ENCODE data around the gene TBC1D12. TPM values are rescaled to one million over a fixed set of nuclear protein-coding genes. Genes with fewer than 3 reads are reported as not detected.

TBC1D12 gene
- total RNA-seq, 1 donor from 2014 or later: 14.7 TPM

DNA sequence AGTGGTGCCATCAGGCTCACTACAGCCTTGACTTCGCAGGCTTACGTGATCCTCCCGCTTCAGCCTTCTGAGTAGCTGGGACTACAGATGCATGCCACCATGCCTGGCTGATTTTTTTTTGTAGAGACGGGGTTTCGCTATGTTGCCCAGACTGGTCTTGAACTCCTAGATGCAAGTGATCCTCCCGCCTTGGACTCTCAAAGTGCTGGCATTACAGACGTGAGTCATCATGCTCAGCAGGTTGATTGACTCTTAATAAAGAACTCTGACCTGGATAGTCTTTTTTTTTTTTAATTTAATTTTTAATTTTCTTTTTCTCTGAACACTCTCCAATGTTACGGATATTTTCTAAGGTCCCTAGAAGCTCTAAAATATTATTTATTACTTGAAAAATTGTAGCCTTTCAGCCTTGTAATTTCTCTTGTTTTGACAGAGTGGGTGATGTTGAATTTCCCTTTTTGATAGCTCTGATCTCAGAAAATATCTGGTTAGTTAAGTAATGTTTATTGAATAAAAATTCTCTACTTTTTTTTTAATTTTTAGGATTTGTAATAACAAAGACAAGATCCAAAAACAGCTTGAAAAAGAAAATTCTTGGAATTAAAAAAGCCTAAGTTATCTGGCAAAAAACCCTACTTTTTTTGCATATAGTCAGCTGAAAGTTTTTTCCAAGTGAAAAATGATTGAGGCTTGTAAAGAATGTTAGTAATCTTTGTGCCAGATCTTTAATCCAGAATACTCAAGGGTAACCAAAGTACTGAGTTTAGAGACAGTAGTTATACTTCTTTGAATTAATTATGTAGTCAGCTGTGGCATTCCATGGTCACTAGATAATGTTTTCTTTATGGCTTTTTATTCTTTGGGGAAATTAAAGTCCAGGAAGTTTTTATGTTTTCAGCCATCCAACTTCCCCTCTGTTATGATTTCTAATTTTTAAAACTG is 26.7 kb downstream of the TBC1D12 start:
- Histone ChIP-seq H3K27me3 (no peaks in the 10 kb centered on the region), H3K36me3 (no peaks in the 10 kb centered on the region), H3K9me3 (no peaks in the 10 kb centered on the region), H3K4me3 (no peak overlapping the region), H3K4me1 (peaks cover 16% of the 10 kb centered on the region), H3K27ac (no peak overlapping the region)
- DNase-seq (ENCODE audit: extremely low spot score in 2 of 2): no peak
- intact Hi-C loops (cut with DNase I): no loop called here
- no peak for TF ChIP-seq POLR2A (IDR thresholded peaks at IDR 0.05)
- no peak for TF ChIP-seq POLR2AphosphoS5 (IDR thresholded peaks at IDR 0.05; ENCODE audit: insufficient read depth in 1 of 2, low read depth in 1 of 2)
- TF ChIP-seq, protein P1, sequence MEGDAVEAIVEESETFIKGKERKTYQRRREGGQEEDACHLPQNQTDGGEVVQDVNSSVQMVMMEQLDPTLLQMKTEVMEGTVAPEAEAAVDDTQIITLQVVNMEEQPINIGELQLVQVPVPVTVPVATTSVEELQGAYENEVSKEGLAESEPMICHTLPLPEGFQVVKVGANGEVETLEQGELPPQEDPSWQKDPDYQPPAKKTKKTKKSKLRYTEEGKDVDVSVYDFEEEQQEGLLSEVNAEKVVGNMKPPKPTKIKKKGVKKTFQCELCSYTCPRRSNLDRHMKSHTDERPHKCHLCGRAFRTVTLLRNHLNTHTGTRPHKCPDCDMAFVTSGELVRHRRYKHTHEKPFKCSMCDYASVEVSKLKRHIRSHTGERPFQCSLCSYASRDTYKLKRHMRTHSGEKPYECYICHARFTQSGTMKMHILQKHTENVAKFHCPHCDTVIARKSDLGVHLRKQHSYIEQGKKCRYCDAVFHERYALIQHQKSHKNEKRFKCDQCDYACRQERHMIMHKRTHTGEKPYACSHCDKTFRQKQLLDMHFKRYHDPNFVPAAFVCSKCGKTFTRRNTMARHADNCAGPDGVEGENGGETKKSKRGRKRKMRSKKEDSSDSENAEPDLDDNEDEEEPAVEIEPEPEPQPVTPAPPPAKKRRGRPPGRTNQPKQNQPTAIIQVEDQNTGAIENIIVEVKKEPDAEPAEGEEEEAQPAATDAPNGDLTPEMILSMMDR (IDR thresholded peaks at IDR 0.05): no peak

DNA sequence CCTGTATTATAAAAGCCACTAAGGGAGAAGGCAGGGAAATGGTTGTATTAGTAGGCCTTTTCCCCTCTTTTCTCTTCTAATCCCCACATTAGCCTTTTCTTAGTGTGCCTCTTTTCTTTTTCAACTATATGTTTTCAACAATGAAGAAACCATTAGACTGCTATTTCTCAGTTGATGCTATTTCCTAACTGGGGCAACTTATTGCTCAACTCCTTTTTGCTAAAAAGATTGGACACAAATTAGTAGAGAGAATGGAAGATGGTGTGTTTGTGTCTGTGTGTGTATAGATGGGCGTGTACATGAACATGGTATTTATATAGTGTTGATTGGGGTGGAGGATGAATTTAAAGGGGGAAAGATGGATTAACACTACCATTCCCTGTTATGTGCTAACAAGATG is 28.4 kb downstream of the TBC1D12 start:
- Histone ChIP-seq H3K27ac (no peak overlapping the region), H3K9me3 (no peaks in the 10 kb centered on the region), H3K4me1 (peaks cover 16% of the 10 kb centered on the region), H3K27me3 (no peaks in the 10 kb centered on the region), H3K4me3 (no peak overlapping the region), H3K36me3 (no peaks in the 10 kb centered on the region)
- intact Hi-C loops (cut with DNase I): no loop called here
- TF ChIP-seq POLR2A (IDR thresholded peaks at IDR 0.05) (no peak), POLR2AphosphoS5 (IDR thresholded peaks at IDR 0.05; ENCODE audit: insufficient read depth in 1 of 2, low read depth in 1 of 2) (no peak)
- TF ChIP-seq, protein P1 (IDR thresholded peaks at IDR 0.05): no peak
- no peak for DNase-seq (ENCODE audit: extremely low spot score in 2 of 2)

DNA sequence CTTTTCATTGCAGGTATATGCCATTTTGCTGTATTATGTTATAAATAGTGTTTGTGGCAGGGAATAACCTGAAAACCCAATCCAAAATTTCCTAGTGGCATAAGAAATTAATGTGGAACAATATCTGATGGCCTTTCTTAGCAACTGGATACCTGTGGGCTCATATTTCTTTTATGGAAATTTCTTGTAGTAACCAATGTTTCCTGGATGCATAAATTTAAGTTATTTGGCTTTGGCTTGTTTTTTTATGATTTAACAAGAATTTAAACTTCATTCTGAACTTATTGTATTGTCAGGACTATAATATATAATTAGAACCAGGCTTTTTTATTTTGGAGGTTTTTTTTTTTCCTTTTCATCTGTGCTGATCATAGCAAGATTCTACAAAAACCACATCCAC is 30.1 kb downstream of the TBC1D12 start:
- no peaks in the 10 kb centered on the region for H3K27me3 ChIP-seq
- H3K27ac ChIP-seq: no peak overlapping the region
- no peak for TF ChIP-seq POLR2A (IDR thresholded peaks at IDR 0.05)
- TF ChIP-seq POLR2AphosphoS5 (IDR thresholded peaks at IDR 0.05; ENCODE audit: insufficient read depth in 1 of 2, low read depth in 1 of 2): no peak
- TF ChIP-seq, protein P1 (IDR thresholded peaks at IDR 0.05): no peak
- no peaks in the 10 kb centered on the region for H3K9me3 ChIP-seq
- H3K4me3 ChIP-seq: no peak overlapping the region
- intact Hi-C loops (cut with DNase I): no loop called here
- DNase-seq (ENCODE audit: extremely low spot score in 2 of 2): no peak
- H3K4me1 ChIP-seq: peaks cover 16% of the 10 kb centered on the region
- peaks cover 0 to 3% of the 10 kb centered on the region in 2 donors for H3K36me3 ChIP-seq

DNA sequence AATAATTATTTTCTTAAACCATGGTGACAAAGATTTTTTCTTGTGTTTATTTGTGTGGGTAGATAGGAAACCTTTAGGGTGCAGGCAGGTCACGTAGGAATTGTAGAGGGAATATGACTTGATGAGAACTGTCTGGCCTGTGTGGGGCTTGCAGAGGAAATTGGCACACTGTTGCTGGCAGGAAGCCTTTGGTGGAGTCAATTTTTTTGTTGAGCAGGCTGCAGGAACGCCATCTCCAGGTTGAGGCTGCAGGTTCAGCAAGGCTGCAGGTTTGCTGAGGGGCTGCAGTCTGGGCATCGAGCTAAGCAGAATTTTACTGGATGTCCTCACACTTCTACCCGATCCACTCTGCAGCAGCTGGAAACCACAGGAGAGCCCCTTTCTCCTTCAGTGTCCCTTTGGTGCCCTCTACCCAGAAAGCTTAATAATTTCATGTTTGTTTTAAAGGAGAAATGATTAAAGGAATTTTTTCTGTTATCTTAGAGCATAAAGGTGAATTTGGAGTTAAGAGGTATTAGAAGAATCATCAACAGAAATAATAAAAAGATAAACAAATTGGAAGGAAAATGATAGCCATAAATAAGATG is 37.0 kb downstream of the TBC1D12 start:
- Histone ChIP-seq H3K27ac (no peak overlapping the region), H3K9me3 (no peaks in the 10 kb centered on the region), H3K4me3 (no peak overlapping the region), H3K36me3 (peaks cover 0 to 3% of the 10 kb centered on the region in 2 donors), H3K4me1 (peaks cover 7% of the 10 kb centered on the region), H3K27me3 (no peaks in the 10 kb centered on the region)
- DNase-seq (ENCODE audit: extremely low spot score in 2 of 2): no peak
- intact Hi-C loops (cut with DNase I): no loop called here
- no peak for TF ChIP-seq POLR2AphosphoS5 (IDR thresholded peaks at IDR 0.05; ENCODE audit: insufficient read depth in 1 of 2, low read depth in 1 of 2)
- TF ChIP-seq POLR2A (IDR thresholded peaks at IDR 0.05): no peak
- TF ChIP-seq, protein P1 (IDR thresholded peaks at IDR 0.05): no peak

Data from vagina (tissue), 2 donors.